Measurements from ENCODE around the gene HDAC4.

DNA sequence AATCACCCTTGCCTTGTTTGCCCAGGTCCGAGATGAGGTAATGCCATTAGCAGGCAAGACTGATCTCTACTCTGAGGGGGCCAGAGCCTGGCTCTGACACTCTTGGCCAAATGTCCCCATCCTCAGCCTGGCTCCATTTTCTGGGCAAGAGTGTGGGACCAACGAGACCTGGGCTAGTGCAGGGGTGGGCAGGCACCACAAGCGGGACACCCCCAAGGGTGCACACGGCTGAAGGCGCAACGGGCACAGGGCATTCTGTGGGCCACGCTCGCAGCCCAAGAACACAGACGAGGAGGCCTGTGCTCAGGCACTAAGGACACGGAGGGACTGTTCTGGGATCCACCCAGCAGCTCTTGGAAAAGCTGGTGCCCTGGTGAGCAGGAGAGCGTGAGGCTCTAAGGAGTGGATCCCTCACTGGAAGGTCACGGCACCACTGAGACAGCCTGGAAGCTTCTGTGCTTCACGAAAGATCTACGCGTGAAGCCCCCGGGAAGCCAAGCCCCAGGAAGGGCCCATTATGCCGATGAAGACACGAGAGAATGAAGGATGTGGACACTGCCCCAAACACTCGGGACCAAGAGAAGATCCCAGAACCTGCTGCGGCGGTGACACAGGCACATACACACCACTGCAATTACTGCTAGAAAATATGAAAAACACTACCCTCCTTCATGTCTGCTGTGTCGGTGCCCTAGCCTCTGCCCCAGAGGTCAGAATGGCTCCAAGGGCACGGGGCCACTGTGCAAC, 138.2 kb downstream of the HDAC4 start:
- TF ChIP-seq CTCF (conservative IDR thresholded peaks at IDR 0.05) (no peak), EZH2 (IDR thresholded peaks at IDR 0.05; ENCODE audit: low read depth) (no peak)
